HepG2 (cell line): ENCODE measurements around the gene FAAP100.
A peak's percentile ranks its signal among the peaks of the same experiment; 100 is the strongest.

Source experiments
- EP300 ChIP-seq, 3 experiments: sonication (generic) in 1 of 3; formaldehyde crosslinking in 1 of 3; IDR thresholded peaks; 2 replicates each; pipeline versions ENCODE4 v1.5.1 to v1.6.1; 2011 to 2020; ENCODE audit warnings: low read depth in 2 of 3, low read length in 2 of 3, borderline replicate concordance in 1 of 3, improper control_type of control experiment in 1 of 3, mild to moderate bottlenecking in 1 of 3, missing genetic modification reagents in 1 of 3, moderate library complexity in 1 of 3
- FOXA1 ChIP-seq, 2 experiments: fragments of 450-650 bp in 1 of 2; sonication (generic) in 1 of 2; formaldehyde crosslinking in 1 of 2; IDR thresholded peaks; 2 replicates each; pipeline versions ENCODE4 v1.4.0 to v1.6.1; 2016 to 2020; ENCODE audit warnings: missing genetic modification reagents in 1 of 2
- POLR2A ChIP-seq, 2 experiments: IDR thresholded peaks; 2 replicates each; pipeline ENCODE4 v1.6.1; 2011; ENCODE audit warnings: low read depth in 2 of 2, low read length in 2 of 2, mild to moderate bottlenecking in 1 of 2, moderate library complexity in 1 of 2; ENCODE audit not compliant: insufficient read depth in 1 of 2
- PPARG ChIP-seq: conservative IDR thresholded peaks from 2 replicates; pipeline ENCODE4 v1.6.1; 2016; ENCODE audit warnings: missing biosample characterization, missing genetic modification reagents
- XBP1 ChIP-seq: sonication (generic); formaldehyde crosslinking; IDR thresholded peaks from 2 replicates; pipeline ENCODE4 v1.5.0; 2020; ENCODE audit warnings: missing genetic modification reagents
- ZNF562 ChIP-seq: sonication (generic); formaldehyde crosslinking; IDR thresholded peaks from 2 replicates; pipeline ENCODE4 v1.8.0; 2022; ENCODE audit warnings: missing genetic modification reagents, borderline replicate concordance
- TF ChIP-seq, protein P1 (sequence below): sonication (generic); formaldehyde crosslinking; IDR thresholded peaks from 2 replicates; pipeline ENCODE4 v1.5.0; 2020; ENCODE audit warnings: mild to moderate bottlenecking, missing genetic modification reagents, moderate library complexity

DNA sequence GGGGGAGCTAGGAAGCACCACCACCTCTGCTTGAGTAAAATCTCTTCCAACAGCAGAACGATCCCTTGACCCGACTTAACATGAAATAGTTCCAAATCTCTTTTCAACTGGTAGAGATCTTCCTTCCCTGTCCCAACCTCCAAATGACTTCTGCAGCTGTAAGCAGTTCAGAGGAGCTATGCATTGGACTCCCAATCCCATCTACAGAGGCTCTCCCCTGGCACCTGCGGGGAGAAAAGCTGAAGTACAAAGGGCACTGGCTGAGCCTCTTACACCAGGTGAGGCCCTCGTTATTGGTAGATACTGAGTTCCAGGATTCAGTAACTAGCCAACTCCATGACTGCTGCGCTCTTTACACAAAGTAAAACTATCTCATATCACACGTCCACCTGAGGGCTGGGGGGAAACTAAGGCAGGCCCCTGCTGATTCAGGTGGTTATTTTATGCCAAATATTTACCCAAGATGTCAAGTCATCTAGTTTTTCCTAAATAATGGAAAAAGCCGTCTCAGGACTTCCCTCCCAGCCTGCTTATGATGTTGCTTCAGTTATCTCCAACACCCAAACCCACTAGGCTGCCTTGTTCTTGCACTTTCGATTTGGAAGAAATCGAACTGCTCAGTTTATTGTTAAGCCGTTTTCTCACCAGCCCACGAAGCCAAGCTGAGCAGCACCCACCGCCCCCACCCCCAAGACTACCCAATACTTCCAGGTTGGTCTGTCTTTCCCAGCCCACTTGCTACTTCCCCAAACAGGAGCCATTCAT lies 42.8 kb downstream of the FAAP100 start:
- TF ChIP-seq PPARG (CRISPR knock-in tag) (no peak), EP300 (IDR thresholded peaks at IDR 0.05; ENCODE audit: low read depth in 2 of 2, low read length in 2 of 2) (no peak), EP300 (CRISPR knock-in tag; IDR thresholded peaks at IDR 0.05; ENCODE audit: borderline replicate concordance) (no peak), POLR2A (IDR thresholded peaks at IDR 0.05; ENCODE audit: insufficient read depth in 1 of 2, low read depth in 2 of 2, low read length in 2 of 2) (peak; percentile 58 to 59; a peak in 3 of 4 replicates), XBP1 (CRISPR knock-in tag) (no peak), FOXA1 (IDR thresholded peaks at IDR 0.05) (no peak), FOXA1 (CRISPR knock-in tag; IDR thresholded peaks at IDR 0.05) (no peak), ZNF562 (CRISPR knock-in tag) (no peak)
- TF ChIP-seq, protein P1, sequence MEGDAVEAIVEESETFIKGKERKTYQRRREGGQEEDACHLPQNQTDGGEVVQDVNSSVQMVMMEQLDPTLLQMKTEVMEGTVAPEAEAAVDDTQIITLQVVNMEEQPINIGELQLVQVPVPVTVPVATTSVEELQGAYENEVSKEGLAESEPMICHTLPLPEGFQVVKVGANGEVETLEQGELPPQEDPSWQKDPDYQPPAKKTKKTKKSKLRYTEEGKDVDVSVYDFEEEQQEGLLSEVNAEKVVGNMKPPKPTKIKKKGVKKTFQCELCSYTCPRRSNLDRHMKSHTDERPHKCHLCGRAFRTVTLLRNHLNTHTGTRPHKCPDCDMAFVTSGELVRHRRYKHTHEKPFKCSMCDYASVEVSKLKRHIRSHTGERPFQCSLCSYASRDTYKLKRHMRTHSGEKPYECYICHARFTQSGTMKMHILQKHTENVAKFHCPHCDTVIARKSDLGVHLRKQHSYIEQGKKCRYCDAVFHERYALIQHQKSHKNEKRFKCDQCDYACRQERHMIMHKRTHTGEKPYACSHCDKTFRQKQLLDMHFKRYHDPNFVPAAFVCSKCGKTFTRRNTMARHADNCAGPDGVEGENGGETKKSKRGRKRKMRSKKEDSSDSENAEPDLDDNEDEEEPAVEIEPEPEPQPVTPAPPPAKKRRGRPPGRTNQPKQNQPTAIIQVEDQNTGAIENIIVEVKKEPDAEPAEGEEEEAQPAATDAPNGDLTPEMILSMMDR (CRISPR knock-in tag), result no peak
